Esophagus muscularis mucosa (tissue), 3 donors: ENCODE measurements around the gene SHROOM4.

Experiments
- CTCF ChIP-seq, 3 experiments: fragments of 200-600 bp in 2 of 3; fragments of 450-650 bp in 1 of 3; sonication (generic) in 2 of 3; IDR thresholded peaks; one replicate each; pipeline ENCODE4 v1.5.1; 2017 to 2019; ENCODE audit warnings: antibody characterized with exemption in 3 of 3, mild to moderate bottlenecking in 2 of 3, moderate library complexity in 1 of 3
- POLR2A ChIP-seq: fragments of 450-650 bp; IDR thresholded peaks from one replicate; pipeline ENCODE4 v1.6.1; 2017; ENCODE audit warnings: antibody characterized with exemption, moderate library complexity, mild to moderate bottlenecking, low read depth
- POLR2AphosphoS5 ChIP-seq, 2 donors: sonication (generic); formaldehyde crosslinking; IDR thresholded peaks; one replicate each; pipeline ENCODE4 v1.6.1; 2017; ENCODE audit warnings: antibody characterized with exemption in 2 of 2

- no peak for TF ChIP-seq CTCF (IDR thresholded peaks at IDR 0.05)
- TF ChIP-seq POLR2A, result no peak
- TF ChIP-seq POLR2AphosphoS5 (IDR thresholded peaks at IDR 0.05), result no peak
Observed at GRCh38 chrX:50712777-50713176, 101.2 kb downstream of the SHROOM4 start.
